NT2/D1 (cell line): ENCODE measurements around the gene MMEL1.

Source experiments
- SUZ12 ChIP-seq: IDR thresholded peaks from 2 replicates; pipeline ENCODE4 v1.6.1; 2011; ENCODE audit not compliant: insufficient read length, insufficient read depth; ENCODE audit errors: extremely low read depth
- YY1 ChIP-seq: IDR thresholded peaks from 2 replicates; pipeline ENCODE4 v1.6.1; 2011; ENCODE audit not compliant: insufficient read length, insufficient read depth
- ZNF274 ChIP-seq: IDR thresholded peaks from 2 replicates; pipeline ENCODE4 v1.6.1; 2011; ENCODE audit warnings: mild to moderate bottlenecking, low read depth, low read length

GRCh38 chr1:2594641-2595131 is 38.1 kb downstream of the MMEL1 start:
- no peak for TF ChIP-seq ZNF274
- TF ChIP-seq YY1 = no peak
- TF ChIP-seq SUZ12 = no peak
